HepG2 (cell line): ENCODE data around the gene CCNYL1. TPM values are rescaled to one million over a fixed set of nuclear protein-coding genes. Genes with fewer than 3 reads are reported as not detected.

Experiments used
- JUNB ChIP-seq: sonication (generic); formaldehyde crosslinking; IDR thresholded peaks from 2 replicates; pipeline ENCODE4 v1.8.0; 2022; ENCODE audit warnings: missing genetic modification reagents, mild to moderate bottlenecking, borderline replicate concordance
- NFE2L1 ChIP-seq: sonication (generic); formaldehyde crosslinking; IDR thresholded peaks from 2 replicates; pipeline ENCODE4 v1.4.0; 2020; ENCODE audit warnings: missing genetic modification reagents, mild to moderate bottlenecking, borderline replicate concordance
- ONECUT2 ChIP-seq: sonication (generic); formaldehyde crosslinking; IDR thresholded peaks from 2 replicates; pipeline ENCODE4 v1.4.0; 2020; ENCODE audit warnings: missing genetic modification reagents
- RAD21 ChIP-seq: fragments of 450-650 bp; formaldehyde crosslinking; IDR thresholded peaks from 2 replicates; pipeline ENCODE4 v1.5.0; 2020; ENCODE audit warnings: mild to moderate bottlenecking
- RARA ChIP-seq: IDR thresholded peaks from 2 replicates; pipeline ENCODE4 v1.6.1; 2016; ENCODE audit warnings: missing genetic modification reagents, missing compliant biosample characterization
- RELA ChIP-seq: sonication (generic); formaldehyde crosslinking; IDR thresholded peaks from 2 replicates; pipeline ENCODE4 v1.4.0; 2020; ENCODE audit warnings: missing genetic modification reagents
- SP5 ChIP-seq: IDR thresholded peaks from 2 replicates; pipeline ENCODE4 v1.6.1; 2016; ENCODE audit warnings: low read depth, borderline replicate concordance
- ZBTB3 ChIP-seq: sonication (generic); formaldehyde crosslinking; IDR thresholded peaks from 2 replicates; pipeline ENCODE4 v1.4.0; 2020; ENCODE audit warnings: low read depth, mild to moderate bottlenecking, moderate library complexity, missing genetic modification reagents, borderline replicate concordance
- ZFP36 ChIP-seq: fragments of 150-350 bp; IDR thresholded peaks from 2 replicates; pipeline ENCODE4 v1.6.1; 2018; ENCODE audit warnings: borderline replicate concordance, low read length, low read depth; ENCODE audit not compliant: partially characterized antibody
- ZMYM2 ChIP-seq: sonication (generic); formaldehyde crosslinking; IDR thresholded peaks from 2 replicates; pipeline ENCODE4 v1.8.0; 2022; ENCODE audit warnings: mild to moderate bottlenecking, missing genetic modification reagents
- ZNF205 ChIP-seq: IDR thresholded peaks from 2 replicates; pipeline ENCODE4 v1.6.1; 2018; ENCODE audit warnings: missing biosample characterization, missing genetic modification reagents
- ZNF619 ChIP-seq: sonication (generic); formaldehyde crosslinking; IDR thresholded peaks from 2 replicates; pipeline ENCODE4 v1.4.0; 2020; ENCODE audit warnings: mild to moderate bottlenecking, missing genetic modification reagents
- ZNF792 ChIP-seq: IDR thresholded peaks from 2 replicates; pipeline ENCODE4 v1.6.1; 2016
- ZSCAN22 ChIP-seq: sonication (generic); formaldehyde crosslinking; IDR thresholded peaks from 2 replicates; pipeline ENCODE4 v1.4.0; 2020; ENCODE audit warnings: mild to moderate bottlenecking, missing genetic modification reagents
- polyA plus RNA-seq, 8 experiments: library from polyadenylated mRNA; depleted of rRNA in 3 of 8; stranded (reverse) in 7 of 8; unstranded in 1 of 8; fragments of >200 nt; fragmentation: Illumina TruSeq in 4 of 8; extraction: Trizol in 4 of 8; gene quantifications; 2 replicates each; pipeline versions ENCODE4 v1.2.1 to v1.2.3, GENCODE V29; 2011 to 2016; ENCODE audit warnings: low read depth in 4 of 8, missing spikeins in 1 of 8, mixed read lengths in 1 of 8; ENCODE audit not compliant: insufficient read depth in 1 of 8
- total RNA-seq, 5 experiments: library from RNA; depleted of rRNA; stranded (reverse); fragments of >200 nt; fragmentation: Illumina TruSeq; extraction: Trizol; gene quantifications; 2 replicates each; pipeline ENCODE4 v1.2.3, GENCODE V29; 2016; ENCODE audit warnings: low read depth in 1 of 5
- TF ChIP-seq, protein P1 (sequence below): sonication (generic); formaldehyde crosslinking; IDR thresholded peaks from 2 replicates; pipeline ENCODE4 v1.4.0; 2020; ENCODE audit warnings: missing genetic modification reagents
- TF ChIP-seq, protein P2 (sequence below): sonication (generic); formaldehyde crosslinking; IDR thresholded peaks from 2 replicates; pipeline ENCODE4 v1.4.0; 2020; ENCODE audit warnings: mild to moderate bottlenecking, missing genetic modification reagents
- TF ChIP-seq, protein P3 (sequence below): IDR thresholded peaks from 2 replicates; pipeline ENCODE4 v1.6.1; 2016; ENCODE audit warnings: low read depth
- TF ChIP-seq, protein P4 (sequence below): IDR thresholded peaks from 2 replicates; pipeline ENCODE4 v1.6.1; 2016; ENCODE audit warnings: missing compliant biosample characterization, missing genetic modification reagents, borderline replicate concordance

CCNYL1 gene
- total and polyA plus RNA-seq, 2 of the 13 experiments (the other 11 are each of a cell fraction or from before 2014, with no cell fraction given): 12.5 to 16.2 TPM

DNA sequence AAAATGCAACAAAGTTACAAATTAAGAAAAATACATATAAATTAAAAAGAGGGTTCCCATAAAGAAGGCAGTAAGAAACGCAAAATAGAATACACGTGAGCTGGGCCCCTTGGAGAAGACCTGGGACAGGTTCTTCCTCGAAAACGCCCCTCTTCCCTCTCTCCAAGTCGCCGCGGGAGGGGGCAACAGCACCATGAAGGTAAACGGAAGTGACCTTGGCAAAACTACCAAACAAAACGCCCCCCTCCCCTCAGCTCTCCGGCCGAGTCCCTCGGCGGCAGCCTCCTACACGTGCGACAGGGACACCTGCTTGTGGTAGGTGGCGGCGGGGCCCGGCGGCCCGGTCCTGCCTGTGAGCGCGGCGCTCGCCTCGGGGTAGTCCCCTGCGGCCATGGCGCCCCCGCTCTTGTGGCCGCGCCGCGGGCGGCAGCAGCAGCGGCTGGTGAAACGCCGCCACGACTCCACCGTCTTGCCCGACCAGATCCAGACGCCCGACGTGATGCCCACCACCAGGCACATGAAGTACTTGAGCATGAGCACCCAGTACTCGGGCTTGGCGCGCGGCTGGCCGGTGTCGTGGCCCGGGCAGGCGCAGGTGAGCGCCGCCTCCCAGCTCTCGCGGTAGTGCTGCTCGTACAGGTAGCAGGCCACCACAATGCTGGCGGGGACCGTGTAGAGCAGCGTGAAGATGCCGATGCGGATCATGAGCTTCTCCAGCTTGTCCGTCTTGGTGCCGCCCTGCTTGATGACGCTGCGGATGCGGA is 55.4 kb downstream of the CCNYL1 start (continued):
- TF ChIP-seq, protein P1, sequence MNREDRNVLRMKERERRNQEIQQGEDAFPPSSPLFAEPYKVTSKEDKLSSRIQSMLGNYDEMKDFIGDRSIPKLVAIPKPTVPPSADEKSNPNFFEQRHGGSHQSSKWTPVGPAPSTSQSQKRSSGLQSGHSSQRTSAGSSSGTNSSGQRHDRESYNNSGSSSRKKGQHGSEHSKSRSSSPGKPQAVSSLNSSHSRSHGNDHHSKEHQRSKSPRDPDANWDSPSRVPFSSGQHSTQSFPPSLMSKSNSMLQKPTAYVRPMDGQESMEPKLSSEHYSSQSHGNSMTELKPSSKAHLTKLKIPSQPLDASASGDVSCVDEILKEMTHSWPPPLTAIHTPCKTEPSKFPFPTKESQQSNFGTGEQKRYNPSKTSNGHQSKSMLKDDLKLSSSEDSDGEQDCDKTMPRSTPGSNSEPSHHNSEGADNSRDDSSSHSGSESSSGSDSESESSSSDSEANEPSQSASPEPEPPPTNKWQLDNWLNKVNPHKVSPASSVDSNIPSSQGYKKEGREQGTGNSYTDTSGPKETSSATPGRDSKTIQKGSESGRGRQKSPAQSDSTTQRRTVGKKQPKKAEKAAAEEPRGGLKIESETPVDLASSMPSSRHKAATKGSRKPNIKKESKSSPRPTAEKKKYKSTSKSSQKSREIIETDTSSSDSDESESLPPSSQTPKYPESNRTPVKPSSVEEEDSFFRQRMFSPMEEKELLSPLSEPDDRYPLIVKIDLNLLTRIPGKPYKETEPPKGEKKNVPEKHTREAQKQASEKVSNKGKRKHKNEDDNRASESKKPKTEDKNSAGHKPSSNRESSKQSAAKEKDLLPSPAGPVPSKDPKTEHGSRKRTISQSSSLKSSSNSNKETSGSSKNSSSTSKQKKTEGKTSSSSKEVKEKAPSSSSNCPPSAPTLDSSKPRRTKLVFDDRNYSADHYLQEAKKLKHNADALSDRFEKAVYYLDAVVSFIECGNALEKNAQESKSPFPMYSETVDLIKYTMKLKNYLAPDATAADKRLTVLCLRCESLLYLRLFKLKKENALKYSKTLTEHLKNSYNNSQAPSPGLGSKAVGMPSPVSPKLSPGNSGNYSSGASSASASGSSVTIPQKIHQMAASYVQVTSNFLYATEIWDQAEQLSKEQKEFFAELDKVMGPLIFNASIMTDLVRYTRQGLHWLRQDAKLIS: no peak
- no peak for TF ChIP-seq ZNF205
- TF ChIP-seq, protein P2, sequence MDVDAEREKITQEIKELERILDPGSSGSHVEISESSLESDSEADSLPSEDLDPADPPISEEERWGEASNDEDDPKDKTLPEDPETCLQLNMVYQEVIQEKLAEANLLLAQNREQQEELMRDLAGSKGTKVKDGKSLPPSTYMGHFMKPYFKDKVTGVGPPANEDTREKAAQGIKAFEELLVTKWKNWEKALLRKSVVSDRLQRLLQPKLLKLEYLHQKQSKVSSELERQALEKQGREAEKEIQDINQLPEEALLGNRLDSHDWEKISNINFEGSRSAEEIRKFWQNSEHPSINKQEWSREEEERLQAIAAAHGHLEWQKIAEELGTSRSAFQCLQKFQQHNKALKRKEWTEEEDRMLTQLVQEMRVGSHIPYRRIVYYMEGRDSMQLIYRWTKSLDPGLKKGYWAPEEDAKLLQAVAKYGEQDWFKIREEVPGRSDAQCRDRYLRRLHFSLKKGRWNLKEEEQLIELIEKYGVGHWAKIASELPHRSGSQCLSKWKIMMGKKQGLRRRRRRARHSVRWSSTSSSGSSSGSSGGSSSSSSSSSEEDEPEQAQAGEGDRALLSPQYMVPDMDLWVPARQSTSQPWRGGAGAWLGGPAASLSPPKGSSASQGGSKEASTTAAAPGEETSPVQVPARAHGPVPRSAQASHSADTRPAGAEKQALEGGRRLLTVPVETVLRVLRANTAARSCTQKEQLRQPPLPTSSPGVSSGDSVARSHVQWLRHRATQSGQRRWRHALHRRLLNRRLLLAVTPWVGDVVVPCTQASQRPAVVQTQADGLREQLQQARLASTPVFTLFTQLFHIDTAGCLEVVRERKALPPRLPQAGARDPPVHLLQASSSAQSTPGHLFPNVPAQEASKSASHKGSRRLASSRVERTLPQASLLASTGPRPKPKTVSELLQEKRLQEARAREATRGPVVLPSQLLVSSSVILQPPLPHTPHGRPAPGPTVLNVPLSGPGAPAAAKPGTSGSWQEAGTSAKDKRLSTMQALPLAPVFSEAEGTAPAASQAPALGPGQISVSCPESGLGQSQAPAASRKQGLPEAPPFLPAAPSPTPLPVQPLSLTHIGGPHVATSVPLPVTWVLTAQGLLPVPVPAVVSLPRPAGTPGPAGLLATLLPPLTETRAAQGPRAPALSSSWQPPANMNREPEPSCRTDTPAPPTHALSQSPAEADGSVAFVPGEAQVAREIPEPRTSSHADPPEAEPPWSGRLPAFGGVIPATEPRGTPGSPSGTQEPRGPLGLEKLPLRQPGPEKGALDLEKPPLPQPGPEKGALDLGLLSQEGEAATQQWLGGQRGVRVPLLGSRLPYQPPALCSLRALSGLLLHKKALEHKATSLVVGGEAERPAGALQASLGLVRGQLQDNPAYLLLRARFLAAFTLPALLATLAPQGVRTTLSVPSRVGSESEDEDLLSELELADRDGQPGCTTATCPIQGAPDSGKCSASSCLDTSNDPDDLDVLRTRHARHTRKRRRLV: no peak
- TF ChIP-seq ZNF619 (CRISPR knock-in tag): 0 out of 2 replicates have a peak, but pooled peaks have one; percentile 23
- TF ChIP-seq, protein P3, sequence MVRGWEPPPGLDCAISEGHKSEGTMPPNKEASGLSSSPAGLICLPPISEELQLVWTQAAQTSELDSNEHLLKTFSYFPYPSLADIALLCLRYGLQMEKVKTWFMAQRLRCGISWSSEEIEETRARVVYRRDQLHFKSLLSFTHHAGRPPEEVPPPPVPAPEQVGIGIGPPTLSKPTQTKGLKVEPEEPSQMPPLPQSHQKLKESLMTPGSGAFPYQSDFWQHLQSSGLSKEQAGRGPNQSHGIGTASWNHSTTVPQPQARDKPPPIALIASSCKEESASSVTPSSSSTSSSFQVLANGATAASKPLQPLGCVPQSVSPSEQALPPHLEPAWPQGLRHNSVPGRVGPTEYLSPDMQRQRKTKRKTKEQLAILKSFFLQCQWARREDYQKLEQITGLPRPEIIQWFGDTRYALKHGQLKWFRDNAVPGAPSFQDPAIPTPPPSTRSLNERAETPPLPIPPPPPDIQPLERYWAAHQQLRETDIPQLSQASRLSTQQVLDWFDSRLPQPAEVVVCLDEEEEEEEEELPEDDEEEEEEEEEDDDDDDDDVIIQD (CRISPR knock-in tag): 0 out of 2 replicates have a peak, but pooled peaks have one; percentile 11
- peak; percentile 22; the same call in 1 of the 2 replicates for TF ChIP-seq ONECUT2 (CRISPR knock-in tag)
- no peak for TF ChIP-seq ZFP36
- peak; percentile 28; the same call in 1 of the 2 replicates for TF ChIP-seq RELA (CRISPR knock-in tag)
- no peak for TF ChIP-seq ZMYM2 (CRISPR knock-in tag)
- TF ChIP-seq JUNB (CRISPR knock-in tag): 0 out of 2 replicates have a peak, but pooled peaks have one; percentile 36
- TF ChIP-seq, protein P4, sequence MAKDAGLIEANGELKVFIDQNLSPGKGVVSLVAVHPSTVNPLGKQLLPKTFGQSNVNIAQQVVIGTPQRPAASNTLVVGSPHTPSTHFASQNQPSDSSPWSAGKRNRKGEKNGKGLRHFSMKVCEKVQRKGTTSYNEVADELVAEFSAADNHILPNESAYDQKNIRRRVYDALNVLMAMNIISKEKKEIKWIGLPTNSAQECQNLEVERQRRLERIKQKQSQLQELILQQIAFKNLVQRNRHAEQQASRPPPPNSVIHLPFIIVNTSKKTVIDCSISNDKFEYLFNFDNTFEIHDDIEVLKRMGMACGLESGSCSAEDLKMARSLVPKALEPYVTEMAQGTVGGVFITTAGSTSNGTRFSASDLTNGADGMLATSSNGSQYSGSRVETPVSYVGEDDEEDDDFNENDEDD: peak; percentile 78; the same call in 1 of the 2 replicates
- no peak for TF ChIP-seq ZSCAN22 (CRISPR knock-in tag)
- no peak for TF ChIP-seq NFE2L1 (CRISPR knock-in tag)
- TF ChIP-seq RAD21: peak; percentile 40; the same call in 1 of the 2 replicates
- TF ChIP-seq ZBTB3 (CRISPR knock-in tag): no peak
- TF ChIP-seq SP5: peak; percentile 44; the same call in 1 of the 2 replicates
- TF ChIP-seq ZNF792 (CRISPR knock-in tag): peak; percentile 71; the same call in 1 of the 2 replicates
- peak; percentile 34; the same call in 1 of the 2 replicates for TF ChIP-seq RARA
